ENCODE results near the gene PCED1B. TPM values are rescaled to one million over a fixed set of nuclear protein-coding genes. Genes with fewer than 3 reads are reported as not detected.

The PCED1B gene
- total RNA-seq, 2 donors from 2014 or later: 0.87 to 46.9 TPM

DNA sequence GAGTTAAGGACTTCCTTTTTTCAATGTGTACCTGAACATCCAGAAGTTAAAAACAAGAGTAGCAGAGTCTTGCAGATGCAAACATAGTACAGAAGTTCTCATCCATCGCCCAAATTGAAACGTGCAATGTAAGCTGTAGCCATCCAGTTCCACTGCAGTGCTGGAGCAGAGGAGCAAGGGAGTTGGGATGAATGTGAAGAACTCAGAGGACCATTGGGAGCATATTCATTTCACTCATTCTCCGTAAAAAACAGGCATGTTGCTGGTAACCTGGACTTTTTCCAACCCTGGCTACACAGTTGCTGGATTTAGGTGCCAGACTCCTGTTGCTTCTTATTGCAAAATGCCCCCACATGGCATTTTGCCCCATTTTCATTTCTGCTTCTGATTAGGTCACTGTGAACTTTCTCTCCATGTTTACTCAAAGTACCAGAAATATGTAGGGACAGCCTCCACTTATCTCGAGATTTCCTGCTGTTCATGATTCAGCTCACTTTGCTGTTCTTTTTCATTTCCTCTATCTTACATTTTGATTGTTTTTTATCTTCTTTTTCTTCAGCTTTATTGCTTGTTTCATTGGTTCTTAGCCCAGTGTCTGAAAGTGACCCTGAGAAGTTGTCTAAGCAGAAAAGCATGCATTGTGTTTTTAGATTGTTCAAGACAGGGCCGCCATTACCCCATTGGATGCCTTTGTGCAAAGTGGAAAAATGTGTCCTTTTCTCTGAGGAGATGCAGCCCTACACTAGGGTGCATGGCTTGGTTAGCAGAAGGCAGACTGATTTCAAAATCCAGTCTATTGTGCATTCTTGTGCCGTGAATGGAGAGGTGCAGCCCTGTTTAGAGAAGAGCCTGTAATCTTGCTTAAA lies 109.4 kb downstream of the PCED1B start:
- 67% methylated on average over 6 of the region's 6 CpGs for WGBS
- H3K27me3 ChIP-seq (replicated peaks; ENCODE audit: insufficient read depth): no peaks in the 10 kb centered on the region
- H3K36me3 ChIP-seq: no peaks in the 10 kb centered on the region
- DNase-seq (ENCODE audit: low spot score): no peak
- H3K9me3 ChIP-seq: no peaks in the 10 kb centered on the region
- intact Hi-C loops (cut with DNase I): no loop called here
- TF ChIP-seq, protein P1, sequence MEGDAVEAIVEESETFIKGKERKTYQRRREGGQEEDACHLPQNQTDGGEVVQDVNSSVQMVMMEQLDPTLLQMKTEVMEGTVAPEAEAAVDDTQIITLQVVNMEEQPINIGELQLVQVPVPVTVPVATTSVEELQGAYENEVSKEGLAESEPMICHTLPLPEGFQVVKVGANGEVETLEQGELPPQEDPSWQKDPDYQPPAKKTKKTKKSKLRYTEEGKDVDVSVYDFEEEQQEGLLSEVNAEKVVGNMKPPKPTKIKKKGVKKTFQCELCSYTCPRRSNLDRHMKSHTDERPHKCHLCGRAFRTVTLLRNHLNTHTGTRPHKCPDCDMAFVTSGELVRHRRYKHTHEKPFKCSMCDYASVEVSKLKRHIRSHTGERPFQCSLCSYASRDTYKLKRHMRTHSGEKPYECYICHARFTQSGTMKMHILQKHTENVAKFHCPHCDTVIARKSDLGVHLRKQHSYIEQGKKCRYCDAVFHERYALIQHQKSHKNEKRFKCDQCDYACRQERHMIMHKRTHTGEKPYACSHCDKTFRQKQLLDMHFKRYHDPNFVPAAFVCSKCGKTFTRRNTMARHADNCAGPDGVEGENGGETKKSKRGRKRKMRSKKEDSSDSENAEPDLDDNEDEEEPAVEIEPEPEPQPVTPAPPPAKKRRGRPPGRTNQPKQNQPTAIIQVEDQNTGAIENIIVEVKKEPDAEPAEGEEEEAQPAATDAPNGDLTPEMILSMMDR (IDR thresholded peaks at IDR 0.05): no peak
- no peak for TF ChIP-seq POLR2A (IDR thresholded peaks at IDR 0.05)
- TF ChIP-seq POLR2AphosphoS5 (IDR thresholded peaks at IDR 0.05): no peak
- H3K4me1 ChIP-seq (replicated peaks): no peaks in the 10 kb centered on the region
- H3K27ac ChIP-seq: no peak overlapping the region
- H3K4me3 ChIP-seq: no peak overlapping the region

GRCh38 chr12:47189728-47190127 lies 110.3 kb downstream of the PCED1B start:
- Histone ChIP-seq H3K27me3 (replicated peaks; ENCODE audit: insufficient read depth) (no peaks in the 10 kb centered on the region), H3K9me3 (no peaks in the 10 kb centered on the region), H3K27ac (no peak overlapping the region), H3K36me3 (no peaks in the 10 kb centered on the region), H3K4me3 (no peak overlapping the region), H3K4me1 (replicated peaks) (no peaks in the 10 kb centered on the region)
- TF ChIP-seq, protein P1 (IDR thresholded peaks at IDR 0.05): no peak
- no peak for TF ChIP-seq POLR2A (IDR thresholded peaks at IDR 0.05)
- TF ChIP-seq POLR2AphosphoS5 (IDR thresholded peaks at IDR 0.05): no peak
- intact Hi-C loops (cut with DNase I): no loop called here
- WGBS: 84% methylated on average over 3 of the region's 3 CpGs
- DNase-seq (ENCODE audit: low spot score): no peak

DNA sequence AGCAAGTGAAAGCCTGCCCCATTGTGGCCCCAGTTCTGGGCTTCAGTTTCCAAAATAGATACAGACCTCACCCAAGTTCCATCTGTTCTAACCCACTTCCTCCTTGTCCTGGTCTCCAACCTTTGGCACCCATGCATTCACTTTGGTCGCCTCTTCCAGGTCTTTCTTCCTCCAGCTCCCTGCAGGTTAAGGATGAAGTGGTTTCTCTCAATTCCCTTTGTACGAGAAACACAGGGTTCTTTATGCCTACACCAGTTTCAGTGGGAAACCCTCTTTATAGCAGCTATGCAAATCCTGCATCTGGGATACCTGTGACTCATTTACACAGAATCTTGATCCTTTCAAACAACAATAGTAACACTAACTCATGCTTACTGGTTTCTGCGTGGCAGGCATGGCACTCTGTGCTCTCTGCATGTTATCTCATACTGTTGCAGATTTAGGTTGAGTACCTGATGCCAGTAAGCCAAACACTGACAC lies 110.9 kb downstream of the PCED1B start:
- Histone ChIP-seq H3K36me3 (no peaks in the 10 kb centered on the region), H3K4me3 (no peak overlapping the region), H3K4me1 (replicated peaks) (no peaks in the 10 kb centered on the region), H3K27me3 (replicated peaks; ENCODE audit: insufficient read depth) (no peaks in the 10 kb centered on the region), H3K27ac (no peak overlapping the region), H3K9me3 (no peaks in the 10 kb centered on the region)
- DNase-seq (ENCODE audit: low spot score): no peak
- 88% methylated on average over 3 of the region's 3 CpGs for WGBS
- intact Hi-C loops (cut with DNase I): no loop called here
- TF ChIP-seq, protein P1 (IDR thresholded peaks at IDR 0.05): no peak
- TF ChIP-seq POLR2A (IDR thresholded peaks at IDR 0.05) (no peak), POLR2AphosphoS5 (IDR thresholded peaks at IDR 0.05) (no peak)

- no peaks in the 10 kb centered on the region for H3K9me3 ChIP-seq
- no peak for TF ChIP-seq POLR2A (IDR thresholded peaks at IDR 0.05)
- TF ChIP-seq, protein P1 (IDR thresholded peaks at IDR 0.05): no peak
- TF ChIP-seq POLR2AphosphoS5 (IDR thresholded peaks at IDR 0.05): no peak
- intact Hi-C loops (cut with DNase I): no loop called here
- 73% methylated on average over 3 of the region's 3 CpGs for WGBS
- H3K27me3 ChIP-seq (replicated peaks; ENCODE audit: insufficient read depth): no peaks in the 10 kb centered on the region
- H3K4me1 ChIP-seq (replicated peaks): no peaks in the 10 kb centered on the region
- no peak for DNase-seq (ENCODE audit: low spot score)
- H3K36me3 ChIP-seq: no peaks in the 10 kb centered on the region
- no peak overlapping the region for H3K4me3 ChIP-seq
- H3K27ac ChIP-seq: no peak overlapping the region
These were observed 111.5 kb downstream of the PCED1B start for GRCh38 chr12:47190905-47191304.

- H3K4me1 ChIP-seq (replicated peaks): no peaks in the 10 kb centered on the region
- H3K4me3 ChIP-seq: no peak overlapping the region
- WGBS: 78% methylated on average over 4 of the region's 4 CpGs
- no peaks in the 10 kb centered on the region for H3K36me3 ChIP-seq
- H3K27me3 ChIP-seq (replicated peaks; ENCODE audit: insufficient read depth): no peaks in the 10 kb centered on the region
- DNase-seq (ENCODE audit: low spot score): no peak
- intact Hi-C loops (cut with DNase I): no loop called here
- no peaks in the 10 kb centered on the region for H3K9me3 ChIP-seq
- H3K27ac ChIP-seq: no peak overlapping the region
- TF ChIP-seq, protein P1 (IDR thresholded peaks at IDR 0.05): no peak
- no peak for TF ChIP-seq POLR2AphosphoS5 (IDR thresholded peaks at IDR 0.05)
- TF ChIP-seq POLR2A (IDR thresholded peaks at IDR 0.05): no peak
These were observed 112.6 kb downstream of the PCED1B start for GRCh38 chr12:47192051-47192450.
